ENCODE results near the gene FHAD1.
A peak's percentile ranks its signal among the peaks of the same experiment; 100 is the strongest.
"Not testable (repeated sequence)": the region's sequence is repeated elsewhere in the genome, so short reads cannot be mapped to it uniquely, and the experiment has no call there.

Gene FHAD1

GRCh38 chr1:15418806-15419515 lies 171.9 kb downstream of the FHAD1 start:
- no peak for DNase-seq (ENCODE audit: low spot score)

- no peak for DNase-seq (ENCODE audit: low spot score)
Observed at GRCh38 chr1:15420853-15421465, 173.9 kb downstream of the FHAD1 start.

GRCh38 chr1:15422871-15423270 lies 175.8 kb downstream of the FHAD1 start:
- no peak for DNase-seq (ENCODE audit: low spot score)

- DNase-seq (ENCODE audit: low spot score): no peak
Observed at GRCh38 chr1:15423355-15424077, 176.5 kb downstream of the FHAD1 start.

- DNase-seq (ENCODE audit: low spot score): no peak
Observed at GRCh38 chr1:15424146-15424667, 177.2 kb downstream of the FHAD1 start.

- no peak for DNase-seq (ENCODE audit: low spot score)
Observed at GRCh38 chr1:15424981-15425380, 178.0 kb downstream of the FHAD1 start.

- DNase-seq (ENCODE audit: low spot score): no peak
Observed at GRCh38 chr1:15425521-15425920, 178.5 kb downstream of the FHAD1 start.

- no peak for DNase-seq (ENCODE audit: low spot score)
Observed at GRCh38 chr1:15425958-15426357, 178.9 kb downstream of the FHAD1 start.

- no peak for DNase-seq (ENCODE audit: low spot score)
Observed at GRCh38 chr1:15426492-15427279, 179.7 kb downstream of the FHAD1 start.

- DNase-seq (ENCODE audit: low spot score): no peak
Observed at GRCh38 chr1:15427280-15427666, 180.2 kb downstream of the FHAD1 start.

- not testable (repeated sequence) for DNase-seq (ENCODE audit: low spot score)
Observed at GRCh38 chr1:15428252-15428651, 181.2 kb downstream of the FHAD1 start.

GRCh38 chr1:15428815-15429435 lies 181.9 kb downstream of the FHAD1 start:
- DNase-seq (ENCODE audit: low spot score): no peak

GRCh38 chr1:15429701-15430149 lies 182.7 kb downstream of the FHAD1 start:
- DNase-seq (ENCODE audit: low spot score): no peak

- peak; percentile 95 for DNase-seq (ENCODE audit: low spot score)
Observed at GRCh38 chr1:15430787-15431570, 184.0 kb downstream of the FHAD1 start.

- no peak for DNase-seq (ENCODE audit: low spot score)
Observed at GRCh38 chr1:15431571-15431948, 184.5 kb downstream of the FHAD1 start.

- no peak for DNase-seq (ENCODE audit: low spot score)
Observed at GRCh38 chr1:15432324-15432723, 185.3 kb downstream of the FHAD1 start.

GRCh38 chr1:15433471-15433870 lies 186.4 kb downstream of the FHAD1 start:
- DNase-seq (ENCODE audit: low spot score): no peak

GRCh38 chr1:15434739-15435138 lies 187.7 kb downstream of the FHAD1 start:
- not testable (repeated sequence) for DNase-seq (ENCODE audit: low spot score)

- DNase-seq (ENCODE audit: low spot score): no peak
Observed at GRCh38 chr1:15435239-15436077, 188.4 kb downstream of the FHAD1 start.
